Adipocyte (in vitro differentiated cells): ENCODE measurements around the gene HADHB.
A peak's percentile ranks its signal among the peaks of the same experiment; 100 is the strongest.
"Not testable (repeated sequence)": the region's sequence is repeated elsewhere in the genome, so short reads cannot be mapped to it uniquely, and the experiment has no call there.

Experiments used
- DNase-seq: peaks from one replicate; pipeline ENCODE4 v3.0.0-alpha.2; 2015; ENCODE audit warnings: low read depth
- H3K27me3 ChIP-seq: replicated peaks from 2 replicates; pipeline ENCODE4 v1.7.0; 2013; ENCODE audit warnings: mild to moderate bottlenecking, low read length, moderate library complexity; ENCODE audit not compliant: control insufficient read depth, insufficient read depth
- H3K36me3 ChIP-seq: 2 replicates; pipeline ENCODE4 v1.7.0; 2013; ENCODE audit warnings: low read length, mild to moderate bottlenecking, moderate library complexity; ENCODE audit not compliant: control insufficient read depth, insufficient read depth, severe bottlenecking
- H3K4me1 ChIP-seq: 2 replicates; pipeline ENCODE4 v1.7.0; 2013; ENCODE audit warnings: mild to moderate bottlenecking, low read length, moderate library complexity; ENCODE audit not compliant: control insufficient read depth, insufficient read depth
- H3K4me3 ChIP-seq: 2 replicates; pipeline ENCODE4 v1.7.0; 2013; ENCODE audit warnings: mild to moderate bottlenecking, low read length, moderate library complexity
- H3K9ac ChIP-seq: 2 replicates; pipeline ENCODE4 v1.7.0; 2013; ENCODE audit warnings: mild to moderate bottlenecking, low read length, moderate library complexity
- H3K9me3 ChIP-seq: 2 replicates; pipeline ENCODE4 v1.7.0; 2013; ENCODE audit warnings: mild to moderate bottlenecking, low read length, moderate library complexity; ENCODE audit not compliant: control insufficient read depth

The HADHB gene

GRCh38 chr2:26298638-26299393 lies 54.1 kb downstream of the HADHB start:
- peak; percentile 68 for DNase-seq
- Histone ChIP-seq H3K27me3 (no peaks in the 10 kb centered on the region), H3K4me1 (peaks cover 24% of the 10 kb centered on the region), H3K9ac (peak overlapping the region; percentile 89), H3K4me3 (peak overlapping the region; percentile 82), H3K9me3 (no peaks in the 10 kb centered on the region), H3K36me3 (no peaks in the 10 kb centered on the region)

GRCh38 chr2:26299471-26300101 lies 54.8 kb downstream of the HADHB start:
- peak; percentile 77 for DNase-seq
- no peaks in the 10 kb centered on the region for H3K36me3 ChIP-seq
- peak overlapping the region; percentile 89 for H3K9ac ChIP-seq
- no peaks in the 10 kb centered on the region for H3K27me3 ChIP-seq
- peak overlapping the region; percentile 82 for H3K4me3 ChIP-seq
- H3K4me1 ChIP-seq = peaks cover 26% of the 10 kb centered on the region
- no peaks in the 10 kb centered on the region for H3K9me3 ChIP-seq

- peak overlapping the region; percentile 89 for H3K9ac ChIP-seq
- DNase-seq = peak; percentile 55
- peak overlapping the region; percentile 82 for H3K4me3 ChIP-seq
- H3K9me3 ChIP-seq = no peaks in the 10 kb centered on the region
- H3K4me1 ChIP-seq = peaks cover 31% of the 10 kb centered on the region
- H3K27me3 ChIP-seq = no peaks in the 10 kb centered on the region
- no peaks in the 10 kb centered on the region for H3K36me3 ChIP-seq
Observed at GRCh38 chr2:26300234-26300925, 55.6 kb downstream of the HADHB start.

- H3K36me3 ChIP-seq = no peaks in the 10 kb centered on the region
- peaks cover 31% of the 10 kb centered on the region for H3K4me1 ChIP-seq
- no peak overlapping the region for H3K4me3 ChIP-seq
- H3K9me3 ChIP-seq = no peaks in the 10 kb centered on the region
- DNase-seq = no peak
- no peak overlapping the region for H3K9ac ChIP-seq
- no peaks in the 10 kb centered on the region for H3K27me3 ChIP-seq
Observed at GRCh38 chr2:26302846-26303245, 58.1 kb downstream of the HADHB start.

GRCh38 chr2:26305094-26305493 lies 60.4 kb downstream of the HADHB start:
- not testable (repeated sequence) for DNase-seq, H3K36me3 ChIP-seq, H3K9me3 ChIP-seq, H3K27me3 ChIP-seq
- peak overlapping the region; percentile 25 for H3K4me3 ChIP-seq
- peaks cover 18% of the 10 kb centered on the region for H3K4me1 ChIP-seq
- peak overlapping the region; percentile 47 for H3K9ac ChIP-seq

- no peak for DNase-seq
- H3K4me1 ChIP-seq = peaks cover 13% of the 10 kb centered on the region
- H3K9ac ChIP-seq = peak overlapping the region; percentile 47
- H3K27me3 ChIP-seq = no peaks in the 10 kb centered on the region
- H3K4me3 ChIP-seq = peak overlapping the region; percentile 25
- no peaks in the 10 kb centered on the region for H3K9me3 ChIP-seq
- no peaks in the 10 kb centered on the region for H3K36me3 ChIP-seq
Observed at GRCh38 chr2:26305540-26305939, 60.8 kb downstream of the HADHB start.

- DNase-seq = no peak
- H3K4me1 ChIP-seq = peaks cover under 1% of the 10 kb centered on the region
- no peak overlapping the region for H3K4me3 ChIP-seq
- no peaks in the 10 kb centered on the region for H3K9me3 ChIP-seq
- peaks cover 12% of the 10 kb centered on the region for H3K27me3 ChIP-seq
- H3K36me3 ChIP-seq = no peaks in the 10 kb centered on the region
- no peak overlapping the region for H3K9ac ChIP-seq
Observed at GRCh38 chr2:26309921-26310320, 65.2 kb downstream of the HADHB start.

- Histone ChIP-seq H3K27me3 (peaks cover 23% of the 10 kb centered on the region), H3K9me3 (no peaks in the 10 kb centered on the region), H3K4me1 (peaks cover 4% of the 10 kb centered on the region), H3K4me3 (no peak overlapping the region), H3K9ac (no peak overlapping the region), H3K36me3 (no peaks in the 10 kb centered on the region)
- DNase-seq = no peak
Observed at GRCh38 chr2:26312471-26312870, 67.7 kb downstream of the HADHB start.

- H3K4me3 ChIP-seq = no peak overlapping the region
- H3K4me1 ChIP-seq = peaks cover 8% of the 10 kb centered on the region
- H3K9me3 ChIP-seq = no peaks in the 10 kb centered on the region
- H3K9ac ChIP-seq = no peak overlapping the region
- no peaks in the 10 kb centered on the region for H3K36me3 ChIP-seq
- no peak for DNase-seq
- peaks cover 23% of the 10 kb centered on the region for H3K27me3 ChIP-seq
Observed at GRCh38 chr2:26313446-26313845, 68.7 kb downstream of the HADHB start.

- Histone ChIP-seq H3K9ac (no peak overlapping the region), H3K4me3 (no peak overlapping the region), H3K4me1 (peaks cover 8% of the 10 kb centered on the region), H3K36me3 (no peaks in the 10 kb centered on the region), H3K9me3 (no peaks in the 10 kb centered on the region), H3K27me3 (peaks cover 23% of the 10 kb centered on the region)
- no peak for DNase-seq
Observed at GRCh38 chr2:26314243-26314642, 69.5 kb downstream of the HADHB start.

- H3K9me3 ChIP-seq = no peaks in the 10 kb centered on the region
- no peak for DNase-seq
Observed at GRCh38 chr2:26316041-26316440, 71.3 kb downstream of the HADHB start.

More at GRCh38 chr2:26316041-26316440, 71.3 kb downstream of the HADHB start:
- H3K4me3 ChIP-seq = no peak overlapping the region
- no peaks in the 10 kb centered on the region for H3K36me3 ChIP-seq
- H3K4me1 ChIP-seq = peaks cover 8% of the 10 kb centered on the region
- H3K9ac ChIP-seq = no peak overlapping the region
- peaks cover 21% of the 10 kb centered on the region for H3K27me3 ChIP-seq
